Tibial artery (tissue), 4 donors: Measurements from ENCODE around the gene GRIN2A.
"Not testable (repeated sequence)": the region's sequence is repeated elsewhere in the genome, so short reads cannot be mapped to it uniquely, and the experiment has no call there.

Source experiments
- DNase-seq, 2 donors: peaks; one replicate each; pipeline ENCODE4 v3.0.0-alpha.2; 2019
- H3K27ac ChIP-seq, 2 donors: fragments of 200-600 bp; sonication (generic) in 1 of 2; 1 replicate in 1 of 2; 2 replicates in 1 of 2; pipeline ENCODE4 v1.5.1; 2018 to 2019; ENCODE audit warnings: mild to moderate bottlenecking in 1 of 2
- H3K27me3 ChIP-seq, 2 donors: fragments of 200-600 bp; sonication (generic) in 1 of 2; one replicate each; pipeline versions ENCODE4 v1.5.1 to v1.6.0; 2016 to 2019
- H3K36me3 ChIP-seq, 3 donors: fragments of 200-600 bp; sonication (generic) in 2 of 3; one replicate each; pipeline ENCODE4 v1.5.1; 2016 to 2019; ENCODE audit warnings: mild to moderate bottlenecking in 2 of 3
- H3K4me1 ChIP-seq, 4 donors: fragments of 200-600 bp; sonication (generic) in 2 of 4; 1 replicate in 3 of 4; 2 replicates in 1 of 4; pipeline ENCODE4 v1.5.1; 2016 to 2019
- H3K4me3 ChIP-seq, 2 donors: fragments of 200-600 bp; sonication (generic) in 1 of 2; 1 replicate in 1 of 2; 2 replicates in 1 of 2; pipeline ENCODE4 v1.5.1; 2018 to 2019; ENCODE audit warnings: mild to moderate bottlenecking in 2 of 2
- H3K9me3 ChIP-seq, 3 donors: fragments of 200-600 bp; sonication (generic) in 1 of 3; one replicate each; pipeline ENCODE4 v1.5.1; 2016 to 2019
- intact Hi-C: fragments of 100-400 bp; cut with DNase I; formaldehyde crosslinking; loops from one replicate; pipeline ENCODE4 v1.15.0; 2023; ENCODE audit warnings: low total_unique reads
- TF ChIP-seq, protein P1 (sequence below), 2 experiments: fragments of 200-600 bp in 1 of 2; fragments of 450-650 bp in 1 of 2; IDR thresholded peaks; one replicate each; pipeline ENCODE4 v1.5.1; 2017 to 2019; ENCODE audit warnings: antibody characterized with exemption in 2 of 2, mild to moderate bottlenecking in 1 of 2, moderate library complexity in 1 of 2

Gene GRIN2A

DNA sequence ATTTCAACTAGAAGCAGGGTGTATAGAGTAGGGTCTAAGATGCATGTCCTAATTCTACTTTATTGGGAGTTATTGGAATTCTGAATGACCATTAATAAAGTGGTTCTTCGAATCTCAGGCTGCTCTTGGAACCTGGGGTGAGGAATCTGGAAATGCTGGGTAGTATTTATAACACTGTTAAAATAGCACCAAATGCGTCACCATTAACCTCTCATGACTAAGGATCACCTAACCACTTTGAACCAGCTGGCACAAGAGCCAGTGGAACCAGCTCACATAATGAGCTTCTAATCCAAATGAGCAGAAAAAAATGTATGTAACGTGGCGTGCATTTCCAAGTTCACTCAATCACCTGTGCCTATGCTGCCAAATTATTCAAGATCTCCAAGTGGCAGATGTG is 281.7 kb downstream of the GRIN2A start:
- intact Hi-C loops: no loop called here
- TF ChIP-seq, protein P1, sequence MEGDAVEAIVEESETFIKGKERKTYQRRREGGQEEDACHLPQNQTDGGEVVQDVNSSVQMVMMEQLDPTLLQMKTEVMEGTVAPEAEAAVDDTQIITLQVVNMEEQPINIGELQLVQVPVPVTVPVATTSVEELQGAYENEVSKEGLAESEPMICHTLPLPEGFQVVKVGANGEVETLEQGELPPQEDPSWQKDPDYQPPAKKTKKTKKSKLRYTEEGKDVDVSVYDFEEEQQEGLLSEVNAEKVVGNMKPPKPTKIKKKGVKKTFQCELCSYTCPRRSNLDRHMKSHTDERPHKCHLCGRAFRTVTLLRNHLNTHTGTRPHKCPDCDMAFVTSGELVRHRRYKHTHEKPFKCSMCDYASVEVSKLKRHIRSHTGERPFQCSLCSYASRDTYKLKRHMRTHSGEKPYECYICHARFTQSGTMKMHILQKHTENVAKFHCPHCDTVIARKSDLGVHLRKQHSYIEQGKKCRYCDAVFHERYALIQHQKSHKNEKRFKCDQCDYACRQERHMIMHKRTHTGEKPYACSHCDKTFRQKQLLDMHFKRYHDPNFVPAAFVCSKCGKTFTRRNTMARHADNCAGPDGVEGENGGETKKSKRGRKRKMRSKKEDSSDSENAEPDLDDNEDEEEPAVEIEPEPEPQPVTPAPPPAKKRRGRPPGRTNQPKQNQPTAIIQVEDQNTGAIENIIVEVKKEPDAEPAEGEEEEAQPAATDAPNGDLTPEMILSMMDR (IDR thresholded peaks at IDR 0.05): no peak
- Histone ChIP-seq H3K27me3 (no peaks in the 10 kb centered on the region), H3K9me3 (no peaks in the 10 kb centered on the region), H3K4me3 (no peak overlapping the region), H3K4me1 (no peaks in the 10 kb centered on the region), H3K27ac (no peak overlapping the region), H3K36me3 (no peaks in the 10 kb centered on the region)
- no peak for DNase-seq

DNA sequence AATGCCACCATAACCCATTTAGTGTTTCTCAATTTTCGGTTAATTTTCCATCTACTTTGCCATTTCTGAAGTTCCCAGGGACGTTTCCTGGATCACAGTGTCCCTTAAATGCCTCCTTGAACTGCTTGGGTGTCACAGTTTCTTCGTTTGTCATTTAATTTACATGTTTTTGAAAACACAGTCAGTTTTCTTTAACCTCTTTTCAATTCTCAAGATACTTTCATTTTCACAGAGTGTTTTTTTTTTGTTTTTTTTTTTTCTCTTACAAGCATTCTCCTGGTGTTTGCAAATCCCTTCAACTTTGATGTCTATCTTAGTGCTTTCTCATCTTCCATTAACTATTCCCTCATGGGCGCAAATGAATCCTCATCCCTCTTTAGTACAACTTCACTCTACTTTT is 283.7 kb downstream of the GRIN2A start:
- intact Hi-C loops: no loop called here
- DNase-seq: no peak
- no peaks in the 10 kb centered on the region for H3K36me3 ChIP-seq
- no peaks in the 10 kb centered on the region for H3K9me3 ChIP-seq
- H3K4me3 ChIP-seq: no peak overlapping the region
- H3K27ac ChIP-seq: no peak overlapping the region
- no peaks in the 10 kb centered on the region for H3K4me1 ChIP-seq
- H3K27me3 ChIP-seq: no peaks in the 10 kb centered on the region
- TF ChIP-seq, protein P1 (IDR thresholded peaks at IDR 0.05): no peak

DNA sequence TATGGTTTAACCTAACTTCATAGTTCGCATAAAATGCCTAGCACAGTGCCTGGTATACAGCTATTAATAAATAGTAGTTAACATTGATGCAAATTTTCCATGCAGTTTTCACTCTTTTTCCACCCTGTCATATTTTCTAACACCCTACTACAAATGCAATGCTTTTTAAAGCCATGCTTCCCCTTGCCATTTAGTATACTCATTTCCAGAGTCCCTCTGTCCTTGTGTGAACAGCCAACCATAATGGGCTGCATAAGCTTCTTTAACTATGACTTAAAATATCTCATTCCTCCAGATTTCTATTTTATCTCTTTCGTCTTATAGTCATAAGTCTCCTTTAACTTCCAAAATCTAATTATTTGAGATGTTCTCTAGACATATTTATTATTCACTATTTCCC is 284.1 kb downstream of the GRIN2A start:
- TF ChIP-seq, protein P1 (IDR thresholded peaks at IDR 0.05): no peak
- Histone ChIP-seq H3K36me3 (no peaks in the 10 kb centered on the region), H3K9me3 (no peaks in the 10 kb centered on the region), H3K4me3 (no peak overlapping the region), H3K27me3 (no peaks in the 10 kb centered on the region), H3K4me1 (no peaks in the 10 kb centered on the region), H3K27ac (no peak overlapping the region)
- intact Hi-C loops: no loop called here
- no peak for DNase-seq

DNA sequence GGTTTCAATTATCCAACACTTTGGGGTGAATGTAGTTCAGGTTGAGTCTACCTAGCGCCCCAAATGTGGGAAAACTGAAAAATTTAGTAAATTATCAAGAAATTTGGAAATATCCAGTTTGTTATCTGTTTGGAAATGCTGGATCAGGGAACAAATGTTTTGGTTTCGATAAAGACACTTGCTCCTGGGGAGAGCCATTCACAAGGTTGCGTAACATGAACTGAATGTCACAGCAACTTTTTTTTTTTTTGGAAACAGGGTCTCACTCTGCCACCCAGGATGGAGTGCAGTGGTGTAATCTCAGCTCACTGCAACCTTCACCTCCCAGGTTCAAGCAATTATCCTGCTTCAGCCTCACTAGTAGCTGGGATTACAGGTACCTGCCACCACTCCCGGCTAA is 286.4 kb downstream of the GRIN2A start:
- intact Hi-C loops: no loop called here
- Histone ChIP-seq H3K4me3 (no peak overlapping the region), H3K36me3 (no peaks in the 10 kb centered on the region), H3K27ac (no peak overlapping the region), H3K9me3 (no peaks in the 10 kb centered on the region), H3K4me1 (no peaks in the 10 kb centered on the region), H3K27me3 (no peaks in the 10 kb centered on the region)
- TF ChIP-seq, protein P1 (IDR thresholded peaks at IDR 0.05): no peak
- no peak for DNase-seq

DNA sequence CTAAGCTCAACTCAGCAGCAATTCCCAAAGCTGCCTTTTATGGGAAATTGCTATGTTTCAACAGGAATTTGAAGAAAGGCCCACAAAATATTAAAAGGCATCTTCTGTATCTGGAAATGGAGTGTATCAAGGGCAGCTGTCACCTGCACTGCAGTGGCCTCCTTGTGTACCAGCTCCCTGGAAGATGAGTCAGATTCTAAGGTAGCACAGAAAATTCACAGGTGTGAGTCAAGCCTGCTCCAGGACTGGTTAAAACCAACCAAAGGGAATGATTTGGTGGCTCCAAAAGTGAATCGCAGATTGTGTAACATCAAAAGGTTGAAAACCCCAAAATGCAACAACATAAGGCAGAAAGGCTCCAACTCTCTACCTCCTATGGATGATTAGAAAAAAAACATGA is 296.4 kb downstream of the GRIN2A start:
- Histone ChIP-seq H3K4me3 (no peak overlapping the region), H3K27me3 (no peaks in the 10 kb centered on the region), H3K27ac (no peak overlapping the region), H3K36me3 (no peaks in the 10 kb centered on the region), H3K9me3 (no peaks in the 10 kb centered on the region), H3K4me1 (no peaks in the 10 kb centered on the region)
- TF ChIP-seq, protein P1 (IDR thresholded peaks at IDR 0.05): no peak
- DNase-seq: no peak
- intact Hi-C loops: no loop called here

DNA sequence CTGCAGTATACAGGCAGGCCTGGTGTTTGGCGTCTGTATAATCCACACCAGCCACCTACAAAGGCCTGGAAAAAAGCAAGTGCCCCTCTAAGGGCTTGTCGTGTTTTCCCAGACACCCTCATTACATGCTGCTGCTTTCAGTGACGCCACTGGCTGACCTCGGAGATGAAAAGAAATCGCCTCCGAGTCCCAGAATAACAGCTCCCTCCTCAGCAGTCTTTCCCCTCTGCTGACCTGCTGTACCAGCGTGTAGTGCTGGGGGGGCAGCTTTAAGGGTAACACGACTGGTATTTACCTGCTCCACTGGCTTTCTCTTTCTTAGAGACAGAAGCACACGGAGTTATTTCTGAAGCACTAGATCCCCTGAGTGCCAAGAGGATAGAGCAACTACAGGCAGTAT is 296.8 kb downstream of the GRIN2A start:
- no peaks in the 10 kb centered on the region for H3K27me3 ChIP-seq
- intact Hi-C loops: no loop called here
- TF ChIP-seq, protein P1 (IDR thresholded peaks at IDR 0.05): no peak
- H3K36me3 ChIP-seq: no peaks in the 10 kb centered on the region
- no peak overlapping the region for H3K27ac ChIP-seq
- no peak for DNase-seq
- H3K4me3 ChIP-seq: no peak overlapping the region
- H3K4me1 ChIP-seq: no peaks in the 10 kb centered on the region
- H3K9me3 ChIP-seq: no peaks in the 10 kb centered on the region

DNA sequence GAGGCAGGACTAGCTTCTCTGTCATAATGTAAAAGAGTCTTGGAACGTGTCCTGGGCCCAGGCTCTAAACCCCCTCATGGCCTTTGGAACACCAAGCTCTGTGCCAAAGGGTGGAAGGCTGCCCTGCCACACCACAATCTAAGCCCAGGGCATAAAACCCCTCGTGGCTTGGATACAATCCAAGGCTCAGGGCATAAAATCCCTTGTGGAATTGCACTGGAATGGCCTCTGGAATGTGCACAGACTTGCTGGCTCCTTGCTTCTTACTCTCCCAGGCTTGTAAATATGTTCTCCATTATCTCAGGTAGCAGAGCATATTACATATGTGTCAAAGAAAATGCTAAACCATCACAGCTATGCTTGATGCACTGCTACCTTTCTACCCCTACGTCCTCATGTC is 306.2 kb downstream of the GRIN2A start:
- H3K4me3 ChIP-seq, H3K27ac ChIP-seq, intact Hi-C loops, DNase-seq, H3K9me3 ChIP-seq, H3K36me3 ChIP-seq, H3K4me1 ChIP-seq, H3K27me3 ChIP-seq: not testable (repeated sequence)
